K562 (cell line): ENCODE measurements around the gene TPRX2. TPM values are rescaled to one million over a fixed set of nuclear protein-coding genes. Genes with fewer than 3 reads are reported as not detected.

Source experiments
- ATAC-seq: fragments of 200-7000 bp; cut with Tn5 transposase; 3 replicates; pipeline ENCODE4 v1.9.1; 2020; ENCODE audit warnings: moderate library complexity
- BruUV-seq: library from RNA; stranded (reverse); fragments of 400-500 nt; replicated peaks from 2 replicates; lab custom pipeline; 2021; lab: Mats Ljungman, UMichigan
- CTCF ChIA-PET: fragments of 300-600 bp; formaldehyde crosslinking; extraction: SDS; loops from one replicate; lab custom pipeline; 2021; ENCODE audit warnings: low intra/inter-chr PET ratio; lab: Yijun Ruan, JAX
- POLR2A ChIA-PET: fragments of 300-600, 350-650 bp; sonication (Branson Sonifier 250); formaldehyde crosslinking; extraction: SDS; loops from one replicate; lab custom pipeline; 2021; ENCODE audit warnings: antibody characterized with exemption, inconsistent platforms; lab: Yijun Ruan, JAX
- DNase-seq, 4 experiments: peaks; one replicate each; pipeline versions ENCODE4 v3.0.0 to v3.0.0-alpha.2; 2011 to 2018; ENCODE audit warnings: low spot score in 3 of 4, mixed read lengths in 3 of 4; ENCODE audit errors: extremely low read depth in 1 of 4
- FAIRE-seq: peaks from 2 replicates; lab custom pipeline; 2011; peaks lifted over from hg19 to GRCh38; lab: Jason Lieb, UNC
- H2AFZ ChIP-seq: 2 replicates; pipeline ENCODE4 v1.6.0; 2011; ENCODE audit warnings: low read depth, low read length, control low read depth, inconsistent platforms
- H3K27ac ChIP-seq: fragments of 200-600 bp; 3 replicates; pipeline ENCODE4 v1.8.0; 2011; ENCODE audit warnings: low read depth, mild to moderate bottlenecking, control low read depth, inconsistent platforms, low read length, moderate library complexity, mixed read lengths; ENCODE audit errors: extremely low read depth
- H3K27me3 ChIP-seq, 2 experiments: fragments of 300-600 bp in 1 of 2; 2 replicates in 1 of 2; 3 replicates in 1 of 2; pipeline versions ENCODE4 v1.6.0 to v1.8.0; 2011; ENCODE audit warnings: inconsistent platforms in 2 of 2, low read length in 2 of 2, mild to moderate bottlenecking in 1 of 2, mixed read lengths in 1 of 2, moderate library complexity in 1 of 2; ENCODE audit not compliant: control insufficient read depth in 2 of 2, insufficient read depth in 2 of 2
- H3K36me3 ChIP-seq: fragments of 300-600 bp; 3 replicates; pipeline ENCODE4 v1.8.0; 2011; ENCODE audit warnings: mild to moderate bottlenecking, low read length, inconsistent platforms; ENCODE audit not compliant: control insufficient read depth, insufficient read depth
- H3K4me1 ChIP-seq, 2 experiments: fragments of 200-600 bp in 1 of 2; replicated peaks in 1 of 2; 2 replicates in 1 of 2; 3 replicates in 1 of 2; pipeline versions ENCODE4 v1.5.1 to v1.8.0; 2011; ENCODE audit warnings: inconsistent platforms in 2 of 2, low read length in 2 of 2, mild to moderate bottlenecking in 1 of 2, mixed read lengths in 1 of 2, moderate library complexity in 1 of 2; ENCODE audit not compliant: control insufficient read depth in 2 of 2, insufficient read depth in 2 of 2
- H3K4me2 ChIP-seq: 2 replicates; pipeline ENCODE4 v1.6.1; 2011; ENCODE audit warnings: low read length, control low read depth, inconsistent platforms, mixed read lengths; ENCODE audit not compliant: insufficient read depth
- H3K4me3 ChIP-seq: fragments of 200-600 bp; sonication (generic), shearing (Covaris generic); 2 replicates; pipeline ENCODE4 v1.5.1; 2016; ENCODE audit warnings: control low read depth, inconsistent platforms
- H3K79me2 ChIP-seq: fragments of 200-600 bp; 3 replicates; pipeline ENCODE4 v1.8.0; 2011; ENCODE audit warnings: low read length, inconsistent platforms; ENCODE audit not compliant: control insufficient read depth, insufficient read depth
- H3K9ac ChIP-seq, 2 experiments: 2 replicates each; pipeline versions ENCODE4 v1.6.0 to v1.6.1; 2011; ENCODE audit warnings: low read depth in 2 of 2, low read length in 2 of 2, control low read depth in 1 of 2, inconsistent platforms in 1 of 2, mild to moderate bottlenecking in 1 of 2, mixed read lengths in 1 of 2; ENCODE audit not compliant: insufficient read depth in 1 of 2
- H3K9me1 ChIP-seq: one replicate; pipeline ENCODE4 v1.6.0; 2011; ENCODE audit warnings: inconsistent platforms, mild to moderate bottlenecking, low read length, moderate library complexity; ENCODE audit not compliant: control insufficient read depth, insufficient read depth
- H3K9me3 ChIP-seq: replicated peaks from 2 replicates; pipeline ENCODE4 v1.5.1; 2011; ENCODE audit warnings: low read depth, low read length, inconsistent platforms; ENCODE audit not compliant: control insufficient read depth, insufficient read depth
- H4K20me1 ChIP-seq: replicated peaks from 2 replicates; pipeline ENCODE4 v1.6.1; 2011; ENCODE audit warnings: low read length, inconsistent platforms, mixed read lengths; ENCODE audit not compliant: control insufficient read depth, insufficient read depth
- CCNT2 ChIP-seq: IDR thresholded peaks from 2 replicates; pipeline ENCODE4 v1.6.1; 2011; ENCODE audit warnings: borderline replicate concordance, low read depth, mild to moderate bottlenecking, moderate library complexity, mixed read lengths, low read length; ENCODE audit not compliant: insufficient read length; ENCODE audit errors: extremely low read depth
- FOXJ2 ChIP-seq: fragments of 200-800 bp; sonication (Bioruptor generic); IDR thresholded peaks from 2 replicates; pipeline ENCODE4 v1.6.1; 2016; ENCODE audit warnings: missing genetic modification characterization, missing compliant biosample characterization
- RBM25 ChIP-seq: fragments of 200-400 bp; formaldehyde crosslinking; IDR thresholded peaks from 2 replicates; pipeline ENCODE4 v1.6.1; 2018; ENCODE audit warnings: low read length, low read depth, moderate library complexity; ENCODE audit not compliant: severe bottlenecking
- XRCC5 ChIP-seq: fragments of 200-400 bp; formaldehyde crosslinking; IDR thresholded peaks from 2 replicates; pipeline ENCODE4 v1.6.1; 2017; ENCODE audit warnings: low read depth, mild to moderate bottlenecking, low read length
- ZFP30 ChIP-seq: fragments of 250-450 bp; sonication (Bioruptor Pico); IDR thresholded peaks from 2 replicates; pipeline ENCODE4 v1.8.0; 2022; ENCODE audit warnings: moderate library complexity, mild to moderate bottlenecking, inconsistent platforms, borderline replicate concordance
- ZNF121 ChIP-seq: sonication (generic); formaldehyde crosslinking; conservative IDR thresholded peaks from 2 replicates; pipeline ENCODE4 v1.8.0; 2022; ENCODE audit warnings: missing genetic modification reagents
- ZNF124 ChIP-seq: sonication (generic); formaldehyde crosslinking; IDR thresholded peaks from 2 replicates; pipeline ENCODE4 v1.8.1; 2022; ENCODE audit warnings: missing genetic modification reagents
- ZNF134 ChIP-seq: fragments of 250-450 bp; sonication (Bioruptor Pico); conservative IDR thresholded peaks from 2 replicates; pipeline ENCODE4 v1.4.0; 2020
- ZNF324 ChIP-seq: fragments of 250-450 bp; sonication (Bioruptor Pico); IDR thresholded peaks from 2 replicates; pipeline ENCODE4 v1.4.0; 2020; ENCODE audit warnings: mild to moderate bottlenecking
- ZNF695 ChIP-seq: fragments of 450-650 bp; formaldehyde crosslinking; IDR thresholded peaks from 2 replicates; pipeline ENCODE4 v1.4.0; 2020; ENCODE audit warnings: mild to moderate bottlenecking, moderate library complexity
- WGBS: fragments of 100-300 bp; shearing (Covaris generic); methylation state at CpG from one replicate; pipeline ENCODE4 v1.1.6; 2016; ENCODE audit warnings: low coverage, mixed read lengths; ENCODE audit not compliant: insufficient coverage; ENCODE audit errors: missing lambda C conversion rate; 5-methylcytosine and 5-hydroxymethylcytosine counted together
- in situ Hi-C: fragments of 300-500 bp; cut with MboI; formaldehyde crosslinking; loops from 4 replicates; pipeline ENCODE4 v1.15.0; 2018; ENCODE audit warnings: inconsistent platforms, mixed read lengths
- intact Hi-C: fragments of 100-400 bp; cut with micrococcal nuclease; formaldehyde crosslinking; loops from 2 replicates; pipeline ENCODE4 v1.14.2; 2022
- polyA plus RNA-seq, 8 experiments: library from polyadenylated mRNA; depleted of rRNA in 4 of 8; stranded (reverse) in 5 of 8; unstranded in 3 of 8; fragments of >200 nt; fragmentation: Nextera tagmentation in 2 of 8; fragmentation: Illumina TruSeq in 1 of 8; extraction: Ambion mirVana in 2 of 8; extraction: Trizol in 1 of 8; gene quantifications; 2 replicates each; pipeline versions ENCODE4 v1.2.1 to v1.2.3, GENCODE V29; 2011 to 2014; ENCODE audit warnings: inconsistent platforms in 1 of 8, missing spikeins in 1 of 8
- total RNA-seq, 7 experiments: library from RNA; depleted of rRNA in 6 of 7; stranded (reverse); fragments of >200 nt in 6 of 7; fragmentation: Illumina TruSeq in 2 of 7; extraction: Trizol in 2 of 7; gene quantifications; 2 replicates each; pipeline versions ENCODE4 v1.2.1 to v1.2.3, GENCODE V29; 2011 to 2021; ENCODE audit warnings: low replicate concordance in 1 of 7
- TF ChIP-seq, protein P1 (sequence below): fragments of 200-400 bp; formaldehyde crosslinking; IDR thresholded peaks from 2 replicates; pipeline ENCODE4 v1.6.1; 2017; ENCODE audit warnings: mild to moderate bottlenecking, low read depth, low read length, moderate library complexity
- TF ChIP-seq, protein P2 (sequence below): fragments of 450-650 bp; IDR thresholded peaks from 2 replicates; pipeline ENCODE4 v1.6.1; 2016; ENCODE audit warnings: low read depth, mild to moderate bottlenecking, moderate library complexity
- TF ChIP-seq, protein P3 (sequence below), 2 experiments: fragments of 200-800 bp in 1 of 2; sonication (Bioruptor generic) in 1 of 2; sonication (generic) in 1 of 2; formaldehyde crosslinking in 1 of 2; IDR thresholded peaks in 1 of 2; conservative IDR thresholded peaks in 1 of 2; 2 replicates each; pipeline versions ENCODE4 v1.5.0 to v1.6.1; 2016 to 2020; ENCODE audit warnings: missing compliant biosample characterization in 1 of 2, missing genetic modification characterization in 1 of 2, missing genetic modification reagents in 1 of 2
- TF ChIP-seq, protein P4 (sequence below): fragments of 250-450 bp; sonication (Bioruptor Pico); IDR thresholded peaks from 2 replicates; pipeline ENCODE4 v1.4.0; 2020

TPRX2 gene
- total and polyA plus RNA-seq, 9 of the 15 experiments (the other 6 are each of a cell fraction or from before 2014, with no cell fraction given) = not detected

DNA sequence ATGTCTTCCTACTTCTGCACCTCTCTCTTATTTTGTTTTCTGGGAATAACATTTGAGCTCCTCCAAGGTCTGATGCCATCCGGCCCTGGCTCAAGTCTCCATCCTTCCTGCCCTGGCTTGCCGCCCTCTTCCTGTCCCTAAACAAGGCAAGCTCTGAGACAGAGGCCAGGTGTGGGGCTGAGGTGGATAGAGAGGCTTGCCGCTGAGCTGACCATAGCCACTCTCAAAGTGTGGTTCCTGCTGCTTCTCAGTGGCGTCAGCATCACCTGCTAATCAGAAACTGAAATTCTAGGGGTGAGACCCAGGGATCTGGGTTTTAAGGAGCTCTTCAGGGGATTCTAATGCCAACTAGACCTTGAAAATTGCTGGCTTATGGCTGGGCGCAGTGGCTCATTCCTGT lies 6.0 kb upstream of the TPRX2 start:
- ChIA-PET POLR2A (interaction anchor here (1.0 kb wide), 1 partner anchor 39 kb away, joined by 3 read pairs; no protein-coding TSS in a partner anchor), CTCF (no interaction called here)
- Histone ChIP-seq H3K36me3 (no peaks in the 10 kb centered on the region), H3K4me1 (peaks cover 0 to 4% of the 10 kb centered on the region in 2 experiments; a peak in 1 of 5 replicates), H3K9me3 (no peaks in the 10 kb centered on the region), H3K4me3 (no peak overlapping the region), H4K20me1 (no peaks in the 10 kb centered on the region), H3K9ac (no peak overlapping the region), H3K79me2 (no peaks in the 10 kb centered on the region), H3K9me1 (peaks cover 2% of the 10 kb centered on the region), H3K4me2 (no peak overlapping the region), H2AFZ (no peak overlapping the region), H3K27ac (no peak overlapping the region), H3K27me3 (peaks cover 3 to 5% of the 10 kb centered on the region in 2 experiments; a peak in 3 of 5 replicates)
- 5% methylated on average over 5 of the region's 5 CpGs for WGBS
- in situ Hi-C loops = no loop called here
- TF ChIP-seq ZNF121 (no peak), XRCC5 (no peak), ZFP30 (CRISPR knock-in tag) (no peak), CCNT2 (no peak), ZNF124 (CRISPR knock-in tag) (no peak), FOXJ2 (tag) (no peak), ZNF324 (CRISPR knock-in tag) (no peak), ZNF695 (CRISPR knock-in tag) (no peak), ZNF134 (CRISPR knock-in tag) (no peak), RBM25 (no peak)
- TF ChIP-seq, protein P1, sequence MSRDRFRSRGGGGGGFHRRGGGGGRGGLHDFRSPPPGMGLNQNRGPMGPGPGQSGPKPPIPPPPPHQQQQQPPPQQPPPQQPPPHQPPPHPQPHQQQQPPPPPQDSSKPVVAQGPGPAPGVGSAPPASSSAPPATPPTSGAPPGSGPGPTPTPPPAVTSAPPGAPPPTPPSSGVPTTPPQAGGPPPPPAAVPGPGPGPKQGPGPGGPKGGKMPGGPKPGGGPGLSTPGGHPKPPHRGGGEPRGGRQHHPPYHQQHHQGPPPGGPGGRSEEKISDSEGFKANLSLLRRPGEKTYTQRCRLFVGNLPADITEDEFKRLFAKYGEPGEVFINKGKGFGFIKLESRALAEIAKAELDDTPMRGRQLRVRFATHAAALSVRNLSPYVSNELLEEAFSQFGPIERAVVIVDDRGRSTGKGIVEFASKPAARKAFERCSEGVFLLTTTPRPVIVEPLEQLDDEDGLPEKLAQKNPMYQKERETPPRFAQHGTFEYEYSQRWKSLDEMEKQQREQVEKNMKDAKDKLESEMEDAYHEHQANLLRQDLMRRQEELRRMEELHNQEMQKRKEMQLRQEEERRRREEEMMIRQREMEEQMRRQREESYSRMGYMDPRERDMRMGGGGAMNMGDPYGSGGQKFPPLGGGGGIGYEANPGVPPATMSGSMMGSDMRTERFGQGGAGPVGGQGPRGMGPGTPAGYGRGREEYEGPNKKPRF = no peak
- TF ChIP-seq, protein P2, sequence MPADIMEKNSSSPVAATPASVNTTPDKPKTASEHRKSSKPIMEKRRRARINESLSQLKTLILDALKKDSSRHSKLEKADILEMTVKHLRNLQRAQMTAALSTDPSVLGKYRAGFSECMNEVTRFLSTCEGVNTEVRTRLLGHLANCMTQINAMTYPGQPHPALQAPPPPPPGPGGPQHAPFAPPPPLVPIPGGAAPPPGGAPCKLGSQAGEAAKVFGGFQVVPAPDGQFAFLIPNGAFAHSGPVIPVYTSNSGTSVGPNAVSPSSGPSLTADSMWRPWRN = no peak
- TF ChIP-seq, protein P3, sequence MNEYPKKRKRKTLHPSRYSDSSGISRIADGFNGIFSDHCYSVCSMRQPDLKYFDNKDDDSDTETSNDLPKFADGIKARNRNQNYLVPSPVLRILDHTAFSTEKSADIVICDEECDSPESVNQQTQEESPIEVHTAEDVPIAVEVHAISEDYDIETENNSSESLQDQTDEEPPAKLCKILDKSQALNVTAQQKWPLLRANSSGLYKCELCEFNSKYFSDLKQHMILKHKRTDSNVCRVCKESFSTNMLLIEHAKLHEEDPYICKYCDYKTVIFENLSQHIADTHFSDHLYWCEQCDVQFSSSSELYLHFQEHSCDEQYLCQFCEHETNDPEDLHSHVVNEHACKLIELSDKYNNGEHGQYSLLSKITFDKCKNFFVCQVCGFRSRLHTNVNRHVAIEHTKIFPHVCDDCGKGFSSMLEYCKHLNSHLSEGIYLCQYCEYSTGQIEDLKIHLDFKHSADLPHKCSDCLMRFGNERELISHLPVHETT (CRISPR knock-in tag; conservative IDR thresholded peaks at IDR 0.05 in 1 of 2, IDR thresholded peaks at IDR 0.05 in 1 of 2) = no peak
- TF ChIP-seq, protein P4, sequence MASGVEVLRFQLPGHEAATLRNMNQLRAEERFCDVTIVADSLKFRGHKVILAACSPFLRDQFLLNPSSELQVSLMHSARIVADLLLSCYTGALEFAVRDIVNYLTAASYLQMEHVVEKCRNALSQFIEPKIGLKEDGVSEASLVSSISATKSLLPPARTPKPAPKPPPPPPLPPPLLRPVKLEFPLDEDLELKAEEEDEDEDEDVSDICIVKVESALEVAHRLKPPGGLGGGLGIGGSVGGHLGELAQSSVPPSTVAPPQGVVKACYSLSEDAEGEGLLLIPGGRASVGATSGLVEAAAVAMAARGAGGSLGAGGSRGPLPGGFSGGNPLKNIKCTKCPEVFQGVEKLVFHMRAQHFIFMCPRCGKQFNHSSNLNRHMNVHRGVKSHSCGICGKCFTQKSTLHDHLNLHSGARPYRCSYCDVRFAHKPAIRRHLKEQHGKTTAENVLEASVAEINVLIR = no peak
- no peak for ATAC-seq
- no peak for DNase-seq
- intact Hi-C loops = no loop called here
- BruUV-seq = no TSS peak
- FAIRE-seq = no peak
